Measurements from ENCODE around the gene CAMK2N1. TPM values are rescaled to one million over a fixed set of nuclear protein-coding genes. Genes with fewer than 3 reads are reported as not detected.
A peak's percentile ranks its signal among the peaks of the same experiment; 100 is the strongest.
"Not testable (repeated sequence)": the region's sequence is repeated elsewhere in the genome, so short reads cannot be mapped to it uniquely, and the experiment has no call there.

CAMK2N1 gene
- polyA plus RNA-seq, 3 donors = not detected

GRCh38 chr1:20526267-20526666, 40.3 kb upstream of the CAMK2N1 start:
- Mint-ChIP-seq H3K4me3 (no peak overlapping the region), H3K27ac (no peak overlapping the region), H3K9me3 (no peaks in the 10 kb centered on the region), H3K27me3 (ENCODE audit: low read depth in 3 of 3) (peaks cover 7 to 29% (median 28%) of the 10 kb centered on the region in 3 donors), H3K36me3 (no peaks in the 10 kb centered on the region), H3K4me1 (peaks cover 6% of the 10 kb centered on the region)
- Histone ChIP-seq H3K4me3 (replicated peaks in 1 of 3; ENCODE audit: low read depth in 2 of 3, low read length in 3 of 3) (no peak overlapping the region), H3K4me2 (replicated peaks; ENCODE audit: extremely low read depth, low read length, poor library complexity, severe bottlenecking) (no peak overlapping the region), H3K27ac (ENCODE audit: low read depth in 1 of 2, low read length in 2 of 2) (no peak overlapping the region), H3K36me3 (replicated peaks in 1 of 2; ENCODE audit: control insufficient read depth in 1 of 2, insufficient read depth in 2 of 2, low read length in 2 of 2) (no peaks in the 10 kb centered on the region), H3K9ac (ENCODE audit: insufficient read depth, low read length, poor library complexity, severe bottlenecking) (no peak overlapping the region), H3K4me1 (ENCODE audit: control insufficient read depth in 1 of 2, insufficient read depth in 2 of 2, low read length in 2 of 2) (no peaks in the 10 kb centered on the region), H3K9me3 (replicated peaks in 1 of 2; ENCODE audit: control insufficient read depth in 1 of 2, insufficient read depth in 1 of 2, low read length in 2 of 2) (no peaks in the 10 kb centered on the region), H2AFZ (ENCODE audit: insufficient read depth, low read depth, low read length, poor library complexity, severe bottlenecking) (no peak overlapping the region), H3K79me2 (ENCODE audit: insufficient read depth, low read length) (no peaks in the 10 kb centered on the region), H3K27me3 (ENCODE audit: control insufficient read depth in 2 of 2, insufficient read depth in 2 of 2, low read length in 2 of 2) (peaks cover 15 to 16% of the 10 kb centered on the region in 2 donors), H4K20me1 (ENCODE audit: insufficient read depth, low read length) (no peaks in the 10 kb centered on the region)
- 92% methylated on average over 5 of the region's 6 CpGs for WGBS (ENCODE audit: insufficient coverage)
- TF ChIP-seq, protein P1, sequence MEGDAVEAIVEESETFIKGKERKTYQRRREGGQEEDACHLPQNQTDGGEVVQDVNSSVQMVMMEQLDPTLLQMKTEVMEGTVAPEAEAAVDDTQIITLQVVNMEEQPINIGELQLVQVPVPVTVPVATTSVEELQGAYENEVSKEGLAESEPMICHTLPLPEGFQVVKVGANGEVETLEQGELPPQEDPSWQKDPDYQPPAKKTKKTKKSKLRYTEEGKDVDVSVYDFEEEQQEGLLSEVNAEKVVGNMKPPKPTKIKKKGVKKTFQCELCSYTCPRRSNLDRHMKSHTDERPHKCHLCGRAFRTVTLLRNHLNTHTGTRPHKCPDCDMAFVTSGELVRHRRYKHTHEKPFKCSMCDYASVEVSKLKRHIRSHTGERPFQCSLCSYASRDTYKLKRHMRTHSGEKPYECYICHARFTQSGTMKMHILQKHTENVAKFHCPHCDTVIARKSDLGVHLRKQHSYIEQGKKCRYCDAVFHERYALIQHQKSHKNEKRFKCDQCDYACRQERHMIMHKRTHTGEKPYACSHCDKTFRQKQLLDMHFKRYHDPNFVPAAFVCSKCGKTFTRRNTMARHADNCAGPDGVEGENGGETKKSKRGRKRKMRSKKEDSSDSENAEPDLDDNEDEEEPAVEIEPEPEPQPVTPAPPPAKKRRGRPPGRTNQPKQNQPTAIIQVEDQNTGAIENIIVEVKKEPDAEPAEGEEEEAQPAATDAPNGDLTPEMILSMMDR (IDR thresholded peaks at IDR 0.05) = no peak
- DNase-seq = no peak
- intact Hi-C loops (cut with micrococcal nuclease) = loop anchor here (2.0 to 10.0 kb wide), 2 partner anchors 49 to 117 kb away; no protein-coding TSS in a partner anchor

DNA sequence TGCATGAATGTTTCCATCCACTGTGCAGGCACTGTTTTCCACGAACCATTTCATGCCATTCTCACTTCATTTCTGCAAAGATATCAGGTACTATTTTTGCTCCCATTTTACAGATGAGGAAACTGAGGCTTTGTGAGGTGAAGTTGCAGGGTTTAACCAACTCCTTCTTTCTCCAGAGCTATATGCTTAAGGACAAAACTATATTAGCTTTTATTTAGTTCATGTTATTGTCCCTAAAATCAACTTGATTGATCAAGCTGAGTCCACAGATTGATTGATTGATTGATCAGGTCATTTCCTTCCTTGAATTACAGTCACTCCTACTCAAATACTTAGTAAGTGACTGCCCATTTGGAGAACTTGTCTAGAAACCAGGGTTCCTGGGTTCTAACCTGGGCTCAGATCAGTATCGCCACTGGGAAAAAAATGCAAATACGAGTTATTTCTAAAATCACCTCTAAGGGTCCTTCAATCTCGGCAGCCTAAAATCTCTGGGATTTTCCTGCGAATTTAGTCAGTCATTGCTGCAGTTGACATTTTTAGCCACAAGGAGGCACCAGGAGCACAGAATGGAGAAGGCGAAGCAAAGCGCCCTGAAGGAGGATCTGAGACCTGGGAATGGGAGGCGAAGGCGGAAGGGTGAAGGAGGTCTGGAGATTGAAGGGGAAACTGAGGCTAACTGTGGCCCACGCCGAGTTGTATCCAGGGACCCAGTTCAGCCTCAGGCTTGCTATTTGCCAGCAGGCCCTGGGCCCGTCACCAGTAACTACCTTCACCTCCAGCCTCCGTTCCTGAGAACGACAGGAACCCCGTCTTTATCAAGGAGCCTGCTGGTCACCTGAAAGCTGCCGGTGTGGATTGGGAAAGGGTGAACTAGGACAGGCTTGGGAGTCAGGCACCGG, 36.2 kb upstream of the CAMK2N1 start:
- peaks cover 10 to 32% (median 17%) of the 10 kb centered on the region in 3 donors for H3K27me3 Mint-ChIP-seq (ENCODE audit: low read depth in 3 of 3)
- H3K27ac Mint-ChIP-seq = no peak overlapping the region
- peaks cover 0 to 2% of the 10 kb centered on the region in 2 donors for H3K27me3 ChIP-seq (ENCODE audit: control insufficient read depth in 2 of 2, insufficient read depth in 2 of 2, low read length in 2 of 2)
- H3K36me3 ChIP-seq (replicated peaks in 1 of 2; ENCODE audit: control insufficient read depth in 1 of 2, insufficient read depth in 2 of 2, low read length in 2 of 2) = no peaks in the 10 kb centered on the region
- peaks cover 6% of the 10 kb centered on the region for H3K4me1 Mint-ChIP-seq
- no peak overlapping the region for H3K27ac ChIP-seq (ENCODE audit: low read depth in 1 of 2, low read length in 2 of 2)
- no peaks in the 10 kb centered on the region for H4K20me1 ChIP-seq (ENCODE audit: insufficient read depth, low read length)
- intact Hi-C loops (cut with micrococcal nuclease) = loop anchor here in 1 of 2 donors (1.0 to 10.0 kb wide), 2 partner anchors 53 to 118 kb away; no protein-coding TSS in a partner anchor
- no peaks in the 10 kb centered on the region for H3K4me1 ChIP-seq (ENCODE audit: control insufficient read depth in 1 of 2, insufficient read depth in 2 of 2, low read length in 2 of 2)
- no peaks in the 10 kb centered on the region for H3K79me2 ChIP-seq (ENCODE audit: insufficient read depth, low read length)
- H3K9me3 Mint-ChIP-seq = no peaks in the 10 kb centered on the region
- no peaks in the 10 kb centered on the region for H3K36me3 Mint-ChIP-seq
- TF ChIP-seq, protein P1 (IDR thresholded peaks at IDR 0.05) = peak; percentile 86
- 14% methylated on average over 10 of the region's 17 CpGs for WGBS (ENCODE audit: insufficient coverage)
- no peaks in the 10 kb centered on the region for H3K9me3 ChIP-seq (replicated peaks in 1 of 2; ENCODE audit: control insufficient read depth in 1 of 2, insufficient read depth in 1 of 2, low read length in 2 of 2)
- no peak overlapping the region for H3K4me3 ChIP-seq (replicated peaks in 1 of 3; ENCODE audit: low read depth in 2 of 3, low read length in 3 of 3)
- no peak overlapping the region for H3K4me2 ChIP-seq (replicated peaks; ENCODE audit: extremely low read depth, low read length, poor library complexity, severe bottlenecking)
- no peak overlapping the region for H3K4me3 Mint-ChIP-seq
- peak; percentile 44 to 65 (median 59) for DNase-seq
- no peak overlapping the region for H3K9ac ChIP-seq (ENCODE audit: insufficient read depth, low read length, poor library complexity, severe bottlenecking)
- peak overlapping the region; percentile 17 for H2AFZ ChIP-seq (ENCODE audit: insufficient read depth, low read depth, low read length, poor library complexity, severe bottlenecking)

GRCh38 chr1:20519609-20520262, 33.7 kb upstream of the CAMK2N1 start:
- not testable (repeated sequence) for H3K27ac Mint-ChIP-seq; H3K27ac ChIP-seq (ENCODE audit: low read depth in 1 of 2, low read length in 2 of 2); H2AFZ ChIP-seq (ENCODE audit: insufficient read depth, low read depth, low read length, poor library complexity, severe bottlenecking); H3K4me1 Mint-ChIP-seq; H3K36me3 Mint-ChIP-seq; H3K9ac ChIP-seq (ENCODE audit: insufficient read depth, low read length, poor library complexity, severe bottlenecking); H4K20me1 ChIP-seq (ENCODE audit: insufficient read depth, low read length); H3K27me3 ChIP-seq (ENCODE audit: control insufficient read depth in 2 of 2, insufficient read depth in 2 of 2, low read length in 2 of 2); H3K9me3 ChIP-seq (replicated peaks in 1 of 2; ENCODE audit: control insufficient read depth in 1 of 2, insufficient read depth in 1 of 2, low read length in 2 of 2); H3K4me3 ChIP-seq (replicated peaks in 1 of 3; ENCODE audit: low read depth in 2 of 3, low read length in 3 of 3); H3K4me1 ChIP-seq (ENCODE audit: control insufficient read depth in 1 of 2, insufficient read depth in 2 of 2, low read length in 2 of 2); H3K4me3 Mint-ChIP-seq; H3K9me3 Mint-ChIP-seq; H3K79me2 ChIP-seq (ENCODE audit: insufficient read depth, low read length); DNase-seq; H3K4me2 ChIP-seq (replicated peaks; ENCODE audit: extremely low read depth, low read length, poor library complexity, severe bottlenecking); H3K36me3 ChIP-seq (replicated peaks in 1 of 2; ENCODE audit: control insufficient read depth in 1 of 2, insufficient read depth in 2 of 2, low read length in 2 of 2)
- 83% methylated on average over 3 of the region's 7 CpGs for WGBS (ENCODE audit: insufficient coverage)
- H3K27me3 Mint-ChIP-seq (ENCODE audit: low read depth in 3 of 3) = peaks cover 8 to 37% (median 20%) of the 10 kb centered on the region in 3 donors
- intact Hi-C loops (cut with micrococcal nuclease) = loop anchor here in 1 of 2 donors (10.0 kb wide), 1 partner anchor 55 kb away; no protein-coding TSS in a partner anchor

Measured in CD14-positive monocyte (primary cell).